H9 (cell line): ENCODE results near the gene RALGPS2. TPM values are rescaled to one million over a fixed set of nuclear protein-coding genes. Genes with fewer than 3 reads are reported as not detected.

Experiments used
- DNase-seq: peaks from one replicate; pipeline ENCODE4 v3.0.0-alpha.2; 2017
- H2AFZ ChIP-seq: one replicate; pipeline ENCODE4 v1.6.1; 2013; ENCODE audit warnings: mild to moderate bottlenecking, low read length, control low read depth, moderate library complexity
- H2AK5ac ChIP-seq: 2 replicates; pipeline ENCODE4 v1.6.1; 2013; ENCODE audit warnings: low read length, control low read depth, mixed read lengths; ENCODE audit not compliant: insufficient read length
- H2BK120ac ChIP-seq: one replicate; pipeline ENCODE4 v1.6.1; 2013; ENCODE audit warnings: low read depth, mild to moderate bottlenecking, low read length, control low read depth, inconsistent platforms; ENCODE audit not compliant: poor library complexity, severe bottlenecking
- H2BK12ac ChIP-seq: 2 replicates; pipeline ENCODE4 v1.6.1; 2013; ENCODE audit warnings: low read length, control low read depth, mixed read lengths, low read depth; ENCODE audit not compliant: insufficient read length
- H2BK15ac ChIP-seq: 2 replicates; pipeline ENCODE4 v1.6.1; 2013; ENCODE audit warnings: low read depth, low read length, control low read depth
- H2BK20ac ChIP-seq: one replicate; pipeline ENCODE4 v1.6.1; 2013; ENCODE audit warnings: low read depth, mild to moderate bottlenecking, low read length, control low read depth, inconsistent platforms; ENCODE audit not compliant: poor library complexity, severe bottlenecking
- H2BK5ac ChIP-seq: 2 replicates; pipeline ENCODE4 v1.6.1; 2013; ENCODE audit warnings: low read length, control low read depth, mixed read lengths; ENCODE audit not compliant: insufficient read length
- H3K14ac ChIP-seq: 2 replicates; pipeline ENCODE4 v1.6.1; 2013; ENCODE audit warnings: low read length, control low read depth; ENCODE audit not compliant: insufficient read depth
- H3K18ac ChIP-seq: 2 replicates; pipeline ENCODE4 v1.6.1; 2013; ENCODE audit warnings: low read depth, mild to moderate bottlenecking, mixed read lengths, low read length, control low read depth; ENCODE audit not compliant: insufficient read length
- H3K23ac ChIP-seq: 2 replicates; pipeline ENCODE4 v1.6.1; 2013; ENCODE audit warnings: low read length, control low read depth, mixed read lengths, low read depth; ENCODE audit not compliant: insufficient read length
- H3K23me2 ChIP-seq: 2 replicates; pipeline ENCODE4 v1.6.1; 2013; ENCODE audit warnings: low read depth, mild to moderate bottlenecking, mixed read lengths, low read length, control low read depth; ENCODE audit not compliant: insufficient read length, poor library complexity, severe bottlenecking
- H3K27ac ChIP-seq: 2 replicates; pipeline ENCODE4 v1.5.1; 2013; ENCODE audit warnings: low read length, control low read depth, mixed read lengths, low read depth; ENCODE audit not compliant: insufficient read length
- H3K27me3 ChIP-seq: 2 replicates; pipeline ENCODE4 v1.6.1; 2013; ENCODE audit warnings: low read length, control low read depth, inconsistent platforms; ENCODE audit not compliant: insufficient read depth
- H3K4ac ChIP-seq: 2 replicates; pipeline ENCODE4 v1.6.1; 2013; ENCODE audit warnings: low read depth, mild to moderate bottlenecking, control low read depth, inconsistent platforms, low read length, moderate library complexity
- H3K4me1 ChIP-seq: 2 replicates; pipeline ENCODE4 v1.6.1; 2013; ENCODE audit warnings: low read length, control low read depth, inconsistent platforms; ENCODE audit not compliant: insufficient read depth
- H3K4me2 ChIP-seq: 2 replicates; pipeline ENCODE4 v1.6.1; 2013; ENCODE audit warnings: low read length, control low read depth, mixed read lengths; ENCODE audit not compliant: insufficient read length, insufficient read depth
- H3K56ac ChIP-seq: 2 replicates; pipeline ENCODE4 v1.6.1; 2013; ENCODE audit warnings: low read depth, mild to moderate bottlenecking, mixed read lengths, low read length, control low read depth; ENCODE audit not compliant: insufficient read length
- H3K79me1 ChIP-seq: 2 replicates; pipeline ENCODE4 v1.6.1; 2013; ENCODE audit warnings: low read depth, mild to moderate bottlenecking, moderate library complexity, low read length, control low read depth, inconsistent platforms; ENCODE audit not compliant: insufficient read depth, poor library complexity, severe bottlenecking
- H3K79me2 ChIP-seq: 2 replicates; pipeline ENCODE4 v1.6.1; 2013; ENCODE audit warnings: low read length, control low read depth, inconsistent platforms; ENCODE audit not compliant: insufficient read depth
- H3K9ac ChIP-seq: 2 replicates; pipeline ENCODE4 v1.6.1; 2013; ENCODE audit warnings: low read length, control low read depth, mixed read lengths; ENCODE audit not compliant: insufficient read length; ENCODE audit errors: extremely low read depth
- H3K9me3 ChIP-seq: one replicate; pipeline ENCODE4 v1.6.1; 2013; ENCODE audit warnings: low read depth, low read length, inconsistent platforms; ENCODE audit not compliant: control insufficient read depth
- H3T11ph ChIP-seq: one replicate; pipeline ENCODE4 v1.6.1; 2013; ENCODE audit warnings: mild to moderate bottlenecking, low read length, control low read depth, inconsistent platforms
- H4K20me1 ChIP-seq: one replicate; pipeline ENCODE4 v1.6.1; 2013; ENCODE audit not compliant: control insufficient read depth, insufficient read length, insufficient read depth
- H4K5ac ChIP-seq: 2 replicates; pipeline ENCODE4 v1.6.1; 2013; ENCODE audit warnings: low read depth, mild to moderate bottlenecking, mixed read lengths, low read length, control low read depth; ENCODE audit not compliant: insufficient read length
- H4K8ac ChIP-seq: replicated peaks from 2 replicates; pipeline ENCODE4 v1.6.1; 2013; ENCODE audit warnings: low read length, control low read depth, mixed read lengths, low read depth; ENCODE audit not compliant: insufficient read length
- H4K91ac ChIP-seq: 2 replicates; pipeline ENCODE4 v1.6.1; 2013; ENCODE audit warnings: low read depth, mild to moderate bottlenecking, moderate library complexity, mixed read lengths, low read length, control low read depth; ENCODE audit not compliant: insufficient read length
- H3K27ac Mint-ChIP-seq, 3 experiments: 2 replicates in 2 of 3; 3 replicates in 1 of 3; pipeline ENCODE4 v1.8.0; 2020 to 2021; ENCODE audit warnings: mixed read lengths in 3 of 3, mild to moderate bottlenecking in 1 of 3, moderate library complexity in 1 of 3
- H3K27me3 Mint-ChIP-seq: 2 replicates; pipeline ENCODE4 v1.8.0; 2021; ENCODE audit warnings: low read depth, mild to moderate bottlenecking, moderate library complexity, mixed read lengths
- H3K36me3 Mint-ChIP-seq, 3 experiments: 2 replicates in 2 of 3; 3 replicates in 1 of 3; pipeline ENCODE4 v1.8.0; 2020 to 2021; ENCODE audit warnings: low read depth in 3 of 3, mixed read lengths in 3 of 3; ENCODE audit not compliant: insufficient read depth in 1 of 3
- H3K4me1 Mint-ChIP-seq, 2 experiments: 2 replicates each; pipeline ENCODE4 v1.8.0; 2020; ENCODE audit warnings: mixed read lengths in 2 of 2
- H3K4me3 Mint-ChIP-seq, 2 experiments: 2 replicates in 1 of 2; 3 replicates in 1 of 2; pipeline ENCODE4 v1.8.0; 2020 to 2021; ENCODE audit warnings: mild to moderate bottlenecking in 2 of 2, mixed read lengths in 2 of 2, moderate library complexity in 1 of 2
- H3K9me3 Mint-ChIP-seq, 2 experiments: 2 replicates in 1 of 2; 3 replicates in 1 of 2; pipeline ENCODE4 v1.8.0; 2020; ENCODE audit warnings: mild to moderate bottlenecking in 2 of 2, mixed read lengths in 2 of 2, moderate library complexity in 1 of 2
- CTCF ChIP-seq: fragments of 200-600 bp; sonication (generic); conservative IDR thresholded peaks from 3 replicates; pipeline ENCODE4 v1.8.0; 2021; ENCODE audit warnings: antibody characterized with exemption, mild to moderate bottlenecking
- WGBS: extraction: QIAGEN DNeasy Blood & Tissue Kit; methylation state at CpG from one replicate; pipeline ENCODE4 v1.1.7; 2013; ENCODE audit warnings: missing lambda C conversion rate, low lambda C conversion rate, mixed read lengths; ENCODE audit not compliant: insufficient read length; ENCODE audit errors: extremely low coverage; 5-methylcytosine and 5-hydroxymethylcytosine counted together
- total RNA-seq: library from RNA; stranded (reverse); gene quantifications from 2 replicates; pipeline ENCODE4 v1.2.1, GENCODE V29; 2021

RALGPS2 gene
- total RNA-seq, 1 experiment from 2014 or later: 32.6 TPM

DNA sequence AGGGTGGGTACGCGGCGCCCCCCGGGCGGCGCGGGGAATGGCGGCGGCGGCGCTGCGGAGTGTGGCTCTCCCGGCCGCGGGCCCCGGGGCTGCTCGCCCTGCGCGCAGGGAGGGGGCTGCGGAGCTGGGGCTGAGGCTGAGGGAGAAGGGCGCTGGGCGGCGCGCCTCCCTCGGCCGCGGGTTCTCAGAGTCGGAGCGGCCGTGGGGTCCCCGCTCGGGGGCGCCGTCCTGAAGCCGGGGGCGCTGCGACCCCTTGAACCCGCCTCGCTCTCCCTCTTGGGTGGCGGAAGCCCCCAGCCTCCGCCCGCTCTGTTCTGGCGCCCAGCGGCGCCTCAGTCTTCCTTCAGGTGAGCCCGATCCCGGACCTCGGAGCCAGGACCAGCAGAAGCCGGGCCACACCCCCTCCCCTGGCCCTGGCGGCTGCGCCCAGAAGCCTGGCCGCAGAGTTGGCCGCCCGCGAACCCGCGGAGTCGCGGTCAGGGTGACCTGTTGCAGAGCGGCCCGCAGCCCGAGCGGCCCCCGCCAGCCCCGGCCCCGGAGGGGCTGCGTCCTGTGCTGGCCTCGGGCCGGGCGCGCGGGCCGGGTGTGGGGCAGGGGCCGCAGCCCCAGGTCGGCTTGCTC, 532 bp downstream of the RALGPS2 start:
- no peak overlapping the region for H2BK5ac ChIP-seq
- no peak overlapping the region for H2BK15ac ChIP-seq
- peak overlapping the region; percentile 70 for H3K9ac ChIP-seq
- TF ChIP-seq CTCF: no peak; the same call in 1 of the 3 replicates
- Mint-ChIP-seq H3K27me3 (peaks cover 5% of the 10 kb centered on the region; the same call in 1 of the 2 replicates), H3K4me3 (peak overlapping the region; percentile 89 to 90), H3K9me3 (no peaks in the 10 kb centered on the region), H3K27ac (peak overlapping the region in 1 of 3 experiments; percentile 96; a peak in 3 of 7 replicates), H3K4me1 (peaks cover 25 to 26% of the 10 kb centered on the region in 2 experiments), H3K36me3 (peaks cover 0 to 7% (median 0%) of the 10 kb centered on the region in 3 experiments; a peak in 4 of 7 replicates)
- no peak overlapping the region for H2BK120ac ChIP-seq
- no peak overlapping the region for H4K91ac ChIP-seq
- H4K5ac ChIP-seq: no peak overlapping the region
- no peak overlapping the region for H2BK20ac ChIP-seq
- no peak overlapping the region for H3K23ac ChIP-seq
- H3T11ph ChIP-seq: no peak overlapping the region
- no peak overlapping the region for H3K27ac ChIP-seq
- H3K14ac ChIP-seq: peak overlapping the region; percentile 78
- H2AK5ac ChIP-seq: no peak overlapping the region
- H3K27me3 ChIP-seq: no peaks in the 10 kb centered on the region
- H2AFZ ChIP-seq: no peak overlapping the region
- H4K8ac ChIP-seq: no peak overlapping the region
- no peaks in the 10 kb centered on the region for H3K79me1 ChIP-seq
- peak; percentile 69 for DNase-seq
- peaks cover 4% of the 10 kb centered on the region for H3K23me2 ChIP-seq
- H3K56ac ChIP-seq: no peak overlapping the region
- no peak overlapping the region for H3K18ac ChIP-seq
- H3K9me3 ChIP-seq: no peaks in the 10 kb centered on the region
- H3K79me2 ChIP-seq: no peaks in the 10 kb centered on the region; the same call in 1 of the 2 replicates
- no peak overlapping the region; the same call in 1 of the 2 replicates for H3K4ac ChIP-seq
- no CpG with 5 or more reads among the region's 75 CpGs for WGBS
- H3K4me2 ChIP-seq: peak overlapping the region; percentile 43
- no peak overlapping the region for H2BK12ac ChIP-seq
- no peaks in the 10 kb centered on the region for H4K20me1 ChIP-seq
- no peaks in the 10 kb centered on the region; the same call in 1 of the 2 replicates for H3K4me1 ChIP-seq
